HG02870 (cell line): Measurements from ENCODE around the gene BRD3.
A peak's percentile ranks its signal among the peaks of the same experiment; 100 is the strongest.

Experiments
- ATAC-seq: cut with Tn5 transposase; IDR thresholded peaks from one replicate; pipeline ENCODE4 v1.9.1; 2021; ENCODE audit warnings: mild to moderate bottlenecking, moderate library complexity; ENCODE audit not compliant: unreplicated experiment

Gene BRD3

GRCh38 chr9:134066913-134067851, 644 bp downstream of the BRD3 start:
- ATAC-seq = peak; percentile 10

GRCh38 chr9:134066526-134066912, 1.3 kb downstream of the BRD3 start:
- ATAC-seq = no peak

- peak; percentile 28 for ATAC-seq
These were observed 2.0 kb downstream of the BRD3 start for GRCh38 chr9:134065612-134066419.

DNA sequence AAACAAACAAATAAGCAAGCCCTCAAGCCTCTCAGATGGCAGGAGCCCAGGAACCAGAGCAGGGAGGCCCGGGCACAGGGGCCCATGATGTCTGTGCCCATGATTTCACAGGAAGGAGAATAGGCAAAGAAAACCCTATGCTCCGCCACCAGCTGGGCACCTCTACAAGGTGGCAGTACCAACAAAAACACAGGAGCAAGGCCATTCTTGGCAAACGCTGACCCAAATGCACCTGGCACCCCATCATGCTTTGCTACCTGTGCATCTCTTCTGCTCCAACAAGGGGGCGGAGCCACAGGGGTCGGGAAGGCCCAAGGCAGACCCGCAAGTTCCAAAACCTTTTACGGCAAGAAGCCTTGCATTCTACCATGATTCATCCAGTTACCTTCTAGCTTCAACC, 3.1 kb downstream of the BRD3 start:
- no peak for ATAC-seq

GRCh38 chr9:134063571-134064450, 4.0 kb downstream of the BRD3 start:
- no peak for ATAC-seq

GRCh38 chr9:134063088-134063570, 4.7 kb downstream of the BRD3 start:
- no peak for ATAC-seq

GRCh38 chr9:134062461-134063087, 5.3 kb downstream of the BRD3 start:
- ATAC-seq = no peak

DNA sequence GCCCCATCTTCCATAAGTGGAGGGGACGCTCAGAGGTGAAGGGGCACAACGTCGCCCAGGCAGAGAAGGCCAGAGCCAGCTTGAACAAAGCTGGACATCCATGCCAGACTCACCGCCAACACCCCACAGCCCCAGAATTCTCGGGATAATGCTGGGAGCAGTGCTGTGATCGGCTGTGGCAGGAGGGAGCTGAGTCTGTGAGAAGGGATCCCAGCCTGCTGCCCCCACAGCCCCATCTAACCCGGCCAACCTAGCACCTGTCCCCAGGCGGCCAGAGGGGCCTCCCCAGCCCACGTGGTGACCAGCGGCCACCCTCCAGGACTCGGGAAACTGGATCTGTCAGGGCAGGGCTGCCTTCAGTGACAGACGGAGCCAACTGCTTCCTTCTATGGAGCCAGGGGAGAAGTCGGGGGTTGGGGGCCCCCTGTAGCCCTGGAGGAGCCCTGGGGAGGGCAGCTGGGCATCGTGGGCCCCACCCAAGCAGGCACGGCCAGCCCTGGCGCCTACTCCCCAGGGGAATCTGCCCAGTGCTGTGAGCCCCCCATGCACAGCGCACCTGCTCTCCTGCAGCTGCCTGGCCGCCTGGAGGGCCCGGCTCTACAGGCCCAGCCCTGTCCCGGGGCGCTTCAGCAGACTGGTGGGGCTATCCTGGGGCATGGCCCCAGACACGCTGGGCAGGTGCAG, 6.0 kb downstream of the BRD3 start:
- no peak for ATAC-seq

DNA sequence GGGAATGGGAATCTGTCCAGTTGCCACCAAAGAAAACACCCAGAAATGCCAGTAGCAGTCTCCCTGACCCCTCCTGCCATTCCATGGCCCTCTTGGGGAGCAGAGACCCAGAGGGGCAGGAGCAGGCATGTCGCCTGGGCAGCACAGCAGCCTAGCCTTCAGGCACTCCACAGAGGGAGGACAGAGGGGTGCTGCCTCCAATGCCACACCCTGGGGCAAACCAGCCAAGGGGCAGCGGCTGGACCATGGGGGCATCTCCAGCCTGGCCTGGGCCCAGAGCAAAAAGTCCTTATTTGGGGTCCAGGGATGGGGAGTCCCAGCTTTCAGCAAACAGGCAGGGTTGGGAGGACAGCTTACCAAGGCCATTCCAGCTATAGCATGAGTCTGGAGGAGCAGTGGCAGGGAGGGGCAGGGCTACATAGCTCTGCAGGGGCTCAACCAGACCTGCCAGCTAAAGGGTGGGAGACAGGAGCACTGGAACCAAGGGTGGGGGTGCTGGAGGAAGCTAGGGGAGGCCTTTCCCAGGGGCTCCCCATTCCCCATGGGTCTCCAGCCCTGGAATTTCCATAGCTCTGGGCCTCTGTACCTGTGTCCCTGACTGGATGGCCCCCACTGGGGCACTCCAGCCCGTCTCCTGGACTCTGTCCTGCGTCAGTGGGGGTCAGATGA, 6.7 kb downstream of the BRD3 start:
- ATAC-seq = no peak

DNA sequence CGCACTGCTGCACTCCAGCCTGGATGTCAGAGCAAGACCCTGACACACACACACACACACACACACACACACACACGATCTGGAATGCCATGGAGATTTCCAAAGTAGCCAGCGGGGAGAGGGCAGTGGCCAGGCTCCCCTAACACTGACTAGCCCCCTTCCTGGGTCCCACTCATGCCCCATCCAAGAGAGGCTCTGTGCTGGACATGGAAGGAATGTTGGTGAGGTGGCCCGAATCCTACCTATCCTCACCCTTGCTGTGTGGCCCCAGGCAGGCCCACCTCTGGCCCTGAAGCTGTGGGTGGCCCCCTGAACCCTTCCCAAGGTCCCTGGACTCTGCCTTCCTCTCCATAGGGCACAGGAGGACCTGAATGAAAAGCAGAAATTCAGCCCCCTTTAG, 7.3 kb downstream of the BRD3 start:
- no peak for ATAC-seq

DNA sequence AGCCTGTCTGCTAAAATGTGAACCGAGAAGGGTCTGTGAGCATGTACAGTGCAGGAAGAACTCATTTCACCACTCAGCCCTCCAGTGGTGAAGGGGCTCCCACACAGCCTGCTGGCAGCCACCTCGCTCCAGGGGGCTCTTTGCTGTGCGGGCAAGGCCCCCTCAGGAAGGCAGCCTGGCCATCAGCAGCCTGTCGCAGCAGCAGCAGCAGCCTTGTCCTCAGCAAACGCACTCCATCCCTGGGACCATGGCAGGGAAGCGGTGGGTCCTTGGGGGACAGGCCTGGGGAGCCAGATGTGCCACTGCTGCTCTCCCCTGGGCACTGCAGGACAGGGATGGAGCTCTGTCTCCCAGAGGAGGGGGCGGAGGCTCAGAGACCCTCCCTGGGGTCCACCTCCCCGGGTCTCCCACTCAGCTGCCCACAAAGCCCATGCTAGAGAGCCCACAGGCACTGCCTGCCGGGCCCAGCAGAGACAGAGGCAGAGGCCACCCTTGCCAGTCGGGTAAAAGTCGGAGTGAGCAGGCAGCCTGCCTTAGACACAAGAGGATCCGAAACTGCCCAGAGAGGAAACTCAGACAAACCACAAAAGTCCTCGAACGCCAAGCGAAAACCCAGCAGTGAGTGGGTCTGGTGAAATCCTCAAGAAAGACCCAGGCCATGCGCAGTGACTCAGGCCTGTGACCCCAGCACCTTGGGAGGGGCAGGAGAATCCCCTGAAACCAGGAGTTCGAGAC, 8.0 kb downstream of the BRD3 start:
- peak; percentile 76 for ATAC-seq

DNA sequence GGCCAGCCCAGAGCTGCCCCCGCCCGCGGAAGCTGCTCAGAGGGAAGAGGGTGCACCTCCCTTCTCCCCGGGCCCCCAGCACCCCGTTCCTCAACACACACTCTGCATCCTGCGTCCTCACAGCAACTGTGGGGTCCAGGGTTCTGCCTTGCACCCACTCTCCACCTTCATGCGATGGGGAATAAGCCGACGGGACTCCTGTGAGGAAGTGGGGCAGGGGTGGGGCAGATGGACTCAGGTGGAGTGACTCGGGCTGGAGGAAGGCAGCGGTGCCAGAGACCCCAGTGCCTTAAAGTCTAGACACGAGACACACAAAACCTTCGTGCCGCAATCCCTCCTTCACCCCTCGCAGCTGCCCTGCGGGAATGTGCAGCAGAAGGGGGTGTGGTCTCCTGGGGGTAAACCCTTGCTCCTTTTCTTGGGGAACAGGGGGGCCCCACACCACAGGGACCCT, 8.6 kb downstream of the BRD3 start:
- no peak for ATAC-seq

- ATAC-seq = no peak
These were observed 9.1 kb downstream of the BRD3 start for GRCh38 chr9:134058716-134059115.

GRCh38 chr9:134057751-134058701, 9.8 kb downstream of the BRD3 start:
- ATAC-seq = no peak

DNA sequence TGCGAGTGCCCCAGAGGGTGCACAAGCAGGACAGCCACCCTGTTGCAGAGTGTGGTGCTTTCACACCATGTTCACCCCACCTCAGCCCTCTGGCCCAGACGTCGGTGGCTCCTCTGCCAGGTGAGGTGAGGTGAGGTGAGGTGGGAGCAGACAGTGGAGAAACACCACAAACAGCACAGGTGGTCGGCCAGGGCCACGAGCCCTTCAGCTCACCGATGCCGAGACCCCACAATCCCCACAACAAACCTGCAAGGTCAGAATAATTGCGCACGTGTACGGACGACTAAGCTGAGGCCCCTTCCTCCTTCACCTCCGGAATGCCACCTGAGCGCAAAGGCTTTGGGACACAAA, 10.5 kb downstream of the BRD3 start:
- ATAC-seq = no peak

- ATAC-seq = no peak
These were observed 11.1 kb downstream of the BRD3 start for GRCh38 chr9:134056483-134057306.
